Caco-2 (cell line): ENCODE results near the gene RNU6-9. TPM values are rescaled to one million over a fixed set of nuclear protein-coding genes. Genes with fewer than 3 reads are reported as not detected.

ENCODE experiments used
- BruUV-seq: library from RNA; stranded (reverse); fragments of 400-500 nt; replicated peaks from 2 replicates; lab custom pipeline; 2021; lab: Mats Ljungman, UMichigan
- CTCF ChIA-PET: fragments of 300-600 bp; sonication (Branson Sonifier 250); formaldehyde crosslinking; loops from one replicate; lab custom pipeline; 2022; ENCODE audit warnings: antibody characterized with exemption; lab: Charles Lee
- POLR2A ChIA-PET: fragments of 300-600 bp; sonication (Branson Sonifier 250); formaldehyde crosslinking; loops from one replicate; lab custom pipeline; 2022; ENCODE audit warnings: antibody characterized with exemption; lab: Charles Lee
- DNase-seq, 2 experiments: peaks; one replicate each; pipeline versions ENCODE4 v3.0.0 to v3.0.0-alpha.2; 2020 to 2022
- H3K27me3 ChIP-seq: replicated peaks from 2 replicates; pipeline ENCODE4 v1.6.0; 2011; ENCODE audit warnings: low read length; ENCODE audit not compliant: control insufficient read depth, insufficient read depth
- H3K36me3 ChIP-seq: 2 replicates; pipeline ENCODE4 v1.5.1; 2011; ENCODE audit warnings: low read length; ENCODE audit not compliant: control insufficient read depth, insufficient read depth
- H3K4me1 ChIP-seq: fragments of 250-450 bp; sonication (Bioruptor Pico); 2 replicates; pipeline ENCODE4 v1.5.1; 2020; ENCODE audit warnings: mild to moderate bottlenecking
- H3K4me3 ChIP-seq: 2 replicates; pipeline ENCODE4 v1.5.1; 2011; ENCODE audit warnings: low read depth, mild to moderate bottlenecking, control low read depth, low read length
- H3K9me3 ChIP-seq: fragments of 250-450 bp; sonication (Bioruptor Pico); 2 replicates; pipeline ENCODE4 v1.5.1; 2020; ENCODE audit warnings: mild to moderate bottlenecking, moderate library complexity
- H3K27ac Mint-ChIP-seq: one replicate; pipeline ENCODE4 v1.8.0; 2022; ENCODE audit warnings: mixed read lengths; ENCODE audit not compliant: unreplicated experiment
- H3K27me3 Mint-ChIP-seq: one replicate; pipeline ENCODE4 v1.8.0; 2022; ENCODE audit warnings: mixed read lengths; ENCODE audit not compliant: insufficient read depth, unreplicated experiment
- H3K36me3 Mint-ChIP-seq: one replicate; pipeline ENCODE4 v1.8.0; 2022; ENCODE audit warnings: mild to moderate bottlenecking, mixed read lengths; ENCODE audit not compliant: insufficient read depth, unreplicated experiment
- H3K4me1 Mint-ChIP-seq: one replicate; pipeline ENCODE4 v1.8.0; 2022; ENCODE audit warnings: low read depth, mixed read lengths; ENCODE audit not compliant: unreplicated experiment
- H3K4me3 Mint-ChIP-seq: one replicate; pipeline ENCODE4 v1.8.0; 2022; ENCODE audit warnings: mild to moderate bottlenecking, moderate library complexity, mixed read lengths; ENCODE audit not compliant: unreplicated experiment
- H3K9me3 Mint-ChIP-seq: one replicate; pipeline ENCODE4 v1.8.0; 2022; ENCODE audit warnings: mixed read lengths; ENCODE audit not compliant: unreplicated experiment
- CTCF ChIP-seq, 2 experiments: fragments of 200-600 bp in 1 of 2; IDR thresholded peaks; 1 replicate in 1 of 2; 2 replicates in 1 of 2; pipeline versions ENCODE4 v1.5.1 to v1.8.0; 2011 to 2022; ENCODE audit warnings: antibody characterized with exemption in 1 of 2, control low read depth in 1 of 2, inconsistent platforms in 1 of 2, low read depth in 1 of 2, low read length in 1 of 2, mild to moderate bottlenecking in 1 of 2, moderate library complexity in 1 of 2; ENCODE audit not compliant: insufficient read depth in 1 of 2, severe bottlenecking in 1 of 2, unreplicated experiment in 1 of 2
- intact Hi-C: fragments of 100-400 bp; cut with micrococcal nuclease; formaldehyde crosslinking; loops from one replicate; pipeline ENCODE4 v1.10.0; 2022; ENCODE audit not compliant: unreplicated experiment
- total RNA-seq: library from RNA; stranded (reverse); gene quantifications from 2 replicates; pipeline ENCODE4 v1.2.3, GENCODE V29; 2022

Gene RNU6-9
- total RNA-seq, 1 experiment from 2014 or later: not detected

- POLR2A ChIA-PET: no interaction called here
- intact Hi-C loops: no loop called here
- no peaks in the 10 kb centered on the region for H3K36me3 ChIP-seq
- no peak for TF ChIP-seq CTCF (IDR thresholded peaks at IDR 0.05; ENCODE audit: insufficient read depth in 1 of 2, low read depth in 1 of 2, low read length in 1 of 2, severe bottlenecking in 1 of 2, unreplicated experiment in 1 of 2)
- H3K27me3 ChIP-seq: no peaks in the 10 kb centered on the region
- H3K27me3 Mint-ChIP-seq: no peaks in the 10 kb centered on the region
- H3K36me3 Mint-ChIP-seq: peaks cover 36% of the 10 kb centered on the region
- no peak for DNase-seq
- no peak overlapping the region for H3K27ac Mint-ChIP-seq
- no peaks in the 10 kb centered on the region for H3K9me3 ChIP-seq
- no peak overlapping the region for H3K4me3 ChIP-seq
- H3K4me3 Mint-ChIP-seq: no peak overlapping the region
- no peaks in the 10 kb centered on the region for H3K9me3 Mint-ChIP-seq
- no peaks in the 10 kb centered on the region for H3K4me1 ChIP-seq
- no peaks in the 10 kb centered on the region for H3K4me1 Mint-ChIP-seq
- no TSS peak for BruUV-seq
- CTCF ChIA-PET: no interaction called here
Measured at GRCh38 chr19:900043-900301, 6.7 kb downstream of the RNU6-9 start.

DNA sequence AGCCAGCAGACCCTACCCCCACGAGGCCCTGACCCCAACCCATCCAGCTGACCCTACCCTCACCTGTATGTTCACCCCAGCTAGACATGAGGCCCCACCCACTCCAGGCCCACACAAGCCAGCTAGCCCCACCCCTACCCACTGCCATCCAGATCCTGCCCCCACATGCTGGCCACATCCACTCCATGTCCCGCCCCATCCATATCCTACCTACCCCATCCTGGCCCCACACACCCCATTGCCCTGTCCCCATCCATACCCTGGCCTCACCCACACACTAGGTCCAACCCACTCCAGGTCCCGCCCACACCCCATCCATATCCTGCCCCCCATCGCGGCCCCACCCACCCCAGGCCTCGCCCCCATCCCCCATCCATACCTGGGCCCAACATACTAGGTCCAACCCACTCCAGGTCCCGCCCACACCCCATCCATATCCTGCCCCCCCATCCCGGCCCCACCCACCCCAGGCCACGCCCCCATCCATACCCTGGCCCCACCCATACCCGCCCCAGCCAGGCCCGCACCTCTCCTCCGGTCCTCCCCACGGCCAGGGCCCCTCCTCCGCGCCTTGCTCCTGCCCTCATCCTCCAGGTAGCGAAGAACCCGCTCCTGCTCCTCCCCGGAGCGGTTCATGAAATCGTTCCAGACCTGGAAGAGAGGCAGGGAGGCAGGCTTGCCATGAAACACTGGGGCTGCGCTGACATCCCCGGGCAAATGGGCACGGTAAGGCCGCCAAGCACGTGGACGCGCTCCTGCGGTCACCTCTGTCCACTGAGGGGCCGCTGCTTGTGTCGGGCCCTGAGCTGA, 7.2 kb downstream of the RNU6-9 start:
- Mint-ChIP-seq H3K4me1 (no peaks in the 10 kb centered on the region), H3K36me3 (peaks cover 31% of the 10 kb centered on the region), H3K9me3 (no peaks in the 10 kb centered on the region), H3K4me3 (no peak overlapping the region), H3K27ac (no peak overlapping the region), H3K27me3 (no peaks in the 10 kb centered on the region)
- BruUV-seq: no TSS peak
- ChIA-PET CTCF (no interaction called here), POLR2A (no interaction called here)
- Histone ChIP-seq H3K4me1 (no peaks in the 10 kb centered on the region), H3K4me3 (no peak overlapping the region), H3K9me3 (no peaks in the 10 kb centered on the region), H3K27me3 (no peaks in the 10 kb centered on the region), H3K36me3 (no peaks in the 10 kb centered on the region)
- no peak for DNase-seq
- TF ChIP-seq CTCF (IDR thresholded peaks at IDR 0.05; ENCODE audit: insufficient read depth in 1 of 2, low read depth in 1 of 2, low read length in 1 of 2, severe bottlenecking in 1 of 2, unreplicated experiment in 1 of 2): no peak
- intact Hi-C loops: no loop called here

DNA sequence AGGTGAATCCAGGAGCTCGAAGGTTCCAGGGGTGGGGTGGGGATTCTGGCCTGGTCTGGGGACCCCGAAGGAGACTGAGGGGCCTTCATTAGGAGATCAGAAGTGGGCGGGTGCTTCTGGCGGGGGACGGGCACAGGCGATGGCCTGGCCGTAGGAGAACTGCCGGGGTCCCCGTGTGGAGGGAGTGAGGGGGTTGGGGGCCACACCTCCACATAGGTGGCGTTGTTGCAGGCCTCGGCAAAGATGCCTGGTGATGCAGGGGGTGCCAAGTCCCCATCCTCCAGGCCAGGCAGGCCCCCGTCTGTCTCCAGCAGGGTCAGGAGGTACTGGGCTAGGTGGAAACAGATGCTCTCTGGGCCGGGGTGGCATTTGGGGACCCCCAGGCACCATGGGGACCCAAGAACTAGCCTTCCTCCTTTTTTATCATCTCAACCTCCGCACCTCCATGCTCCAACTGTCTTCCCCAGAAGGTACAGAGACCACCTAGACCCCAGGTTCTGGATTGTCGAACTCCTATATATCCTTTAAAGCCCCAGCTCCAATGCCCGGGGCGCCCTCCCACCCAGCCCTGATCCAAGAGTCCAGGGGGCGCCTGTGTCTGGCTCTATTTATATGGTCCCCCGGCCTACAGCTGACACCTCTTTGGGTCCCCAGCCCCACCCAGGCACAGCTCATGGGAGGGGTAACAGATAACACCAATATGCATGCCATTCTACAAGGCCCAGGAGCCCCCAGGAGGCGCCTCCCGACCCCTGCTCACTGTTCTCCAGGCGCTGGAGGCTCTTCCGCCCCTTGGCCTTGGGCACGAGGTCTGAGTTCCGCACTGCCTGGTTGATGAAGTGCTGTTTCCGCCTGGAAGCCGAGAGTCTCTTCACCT, 8.2 kb downstream of the RNU6-9 start:
- no peak for DNase-seq
- BruUV-seq: no TSS peak
- Histone ChIP-seq H3K36me3 (no peaks in the 10 kb centered on the region), H3K4me1 (no peaks in the 10 kb centered on the region), H3K27me3 (no peaks in the 10 kb centered on the region), H3K4me3 (no peak overlapping the region), H3K9me3 (no peaks in the 10 kb centered on the region)
- CTCF ChIA-PET: no interaction called here
- TF ChIP-seq CTCF (IDR thresholded peaks at IDR 0.05; ENCODE audit: insufficient read depth in 1 of 2, low read depth in 1 of 2, low read length in 1 of 2, severe bottlenecking in 1 of 2, unreplicated experiment in 1 of 2): no peak
- intact Hi-C loops: no loop called here
- Mint-ChIP-seq H3K27ac (no peak overlapping the region), H3K4me1 (no peaks in the 10 kb centered on the region), H3K27me3 (no peaks in the 10 kb centered on the region), H3K36me3 (peaks cover 28% of the 10 kb centered on the region), H3K9me3 (no peaks in the 10 kb centered on the region), H3K4me3 (no peak overlapping the region)
- POLR2A ChIA-PET: no interaction called here
